ENCODE measurements around the gene DGKE.

Gene DGKE

DNA sequence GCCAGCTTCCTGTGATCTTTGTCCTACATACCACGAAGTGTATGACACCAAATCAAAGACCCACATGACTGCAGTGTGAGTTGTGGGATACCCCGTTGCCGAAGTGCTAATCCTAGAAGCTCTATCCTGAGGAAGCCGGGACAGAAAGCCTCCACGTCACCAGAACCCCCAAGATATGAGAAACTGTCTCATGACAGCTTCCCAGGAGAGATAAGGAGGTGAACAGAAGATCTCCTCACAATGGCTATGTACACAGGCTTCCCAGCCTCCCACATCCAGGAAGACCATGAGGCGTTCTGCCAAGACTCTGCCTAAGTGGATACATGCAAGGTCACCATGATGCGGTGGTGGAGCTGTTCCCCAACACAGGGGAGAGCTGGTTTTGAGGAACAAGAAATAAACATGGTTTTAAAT is 42.8 kb downstream of the DGKE start:
- TF ChIP-seq, protein P1, sequence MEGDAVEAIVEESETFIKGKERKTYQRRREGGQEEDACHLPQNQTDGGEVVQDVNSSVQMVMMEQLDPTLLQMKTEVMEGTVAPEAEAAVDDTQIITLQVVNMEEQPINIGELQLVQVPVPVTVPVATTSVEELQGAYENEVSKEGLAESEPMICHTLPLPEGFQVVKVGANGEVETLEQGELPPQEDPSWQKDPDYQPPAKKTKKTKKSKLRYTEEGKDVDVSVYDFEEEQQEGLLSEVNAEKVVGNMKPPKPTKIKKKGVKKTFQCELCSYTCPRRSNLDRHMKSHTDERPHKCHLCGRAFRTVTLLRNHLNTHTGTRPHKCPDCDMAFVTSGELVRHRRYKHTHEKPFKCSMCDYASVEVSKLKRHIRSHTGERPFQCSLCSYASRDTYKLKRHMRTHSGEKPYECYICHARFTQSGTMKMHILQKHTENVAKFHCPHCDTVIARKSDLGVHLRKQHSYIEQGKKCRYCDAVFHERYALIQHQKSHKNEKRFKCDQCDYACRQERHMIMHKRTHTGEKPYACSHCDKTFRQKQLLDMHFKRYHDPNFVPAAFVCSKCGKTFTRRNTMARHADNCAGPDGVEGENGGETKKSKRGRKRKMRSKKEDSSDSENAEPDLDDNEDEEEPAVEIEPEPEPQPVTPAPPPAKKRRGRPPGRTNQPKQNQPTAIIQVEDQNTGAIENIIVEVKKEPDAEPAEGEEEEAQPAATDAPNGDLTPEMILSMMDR (IDR thresholded peaks at IDR 0.05; ENCODE audit: low read depth, low read length, missing control alignments) = no peak

DNA sequence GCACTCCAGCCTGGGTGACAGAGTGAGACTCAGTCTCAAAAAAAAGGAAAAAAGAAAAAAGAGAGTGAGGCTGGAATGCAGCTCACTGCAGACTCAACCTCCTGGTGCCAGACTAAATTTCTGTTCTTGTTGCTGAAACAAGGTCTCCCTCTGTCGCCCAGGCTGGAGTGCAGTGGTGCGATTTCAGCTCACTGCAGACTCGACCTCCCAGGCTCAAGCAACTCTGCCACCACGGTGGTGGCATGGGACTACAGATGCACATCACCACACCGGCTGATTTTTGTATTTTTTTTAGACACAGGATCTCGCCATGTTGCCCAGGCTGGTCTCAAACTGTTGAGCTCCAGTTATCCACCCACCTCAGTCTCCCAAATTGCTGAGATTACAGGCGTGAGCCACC is 45.3 kb downstream of the DGKE start:
- TF ChIP-seq, protein P1 (IDR thresholded peaks at IDR 0.05; ENCODE audit: low read depth, low read length, missing control alignments) = no peak
- no peak overlapping the region for H3K4me3 ChIP-seq (replicated peaks; ENCODE audit: low read depth, low read length)
- DNase-seq (ENCODE audit: extremely low read depth, low read depth) = no peak

More for the DNA sequence above, 42.8 kb downstream of the DGKE start:
- H3K4me3 ChIP-seq (replicated peaks; ENCODE audit: low read depth, low read length) = no peak overlapping the region
- DNase-seq (ENCODE audit: extremely low read depth, low read depth) = no peak

DNA sequence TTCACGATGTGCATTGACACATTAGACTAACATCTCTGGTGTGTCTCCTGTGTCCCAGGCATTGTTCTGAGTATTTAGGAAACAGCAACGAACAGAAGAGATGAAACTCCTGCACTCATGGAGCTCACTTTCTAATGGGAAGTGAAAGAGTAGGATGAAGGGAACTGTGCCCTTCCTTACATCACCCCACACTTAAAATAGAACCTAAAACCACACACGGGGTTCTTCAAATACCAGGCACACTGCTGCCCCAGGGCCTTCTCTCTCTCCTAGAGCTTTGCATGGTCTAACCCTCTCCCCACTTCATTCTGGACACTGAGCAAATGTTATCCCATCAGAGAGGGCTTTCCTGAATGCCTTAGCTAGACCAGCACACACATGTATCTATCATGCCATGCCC is 46.2 kb downstream of the DGKE start:
- no peak overlapping the region for H3K4me3 ChIP-seq (replicated peaks; ENCODE audit: low read depth, low read length)
- TF ChIP-seq, protein P1 (IDR thresholded peaks at IDR 0.05; ENCODE audit: low read depth, low read length, missing control alignments) = no peak
- DNase-seq (ENCODE audit: extremely low read depth, low read depth) = no peak

DNA sequence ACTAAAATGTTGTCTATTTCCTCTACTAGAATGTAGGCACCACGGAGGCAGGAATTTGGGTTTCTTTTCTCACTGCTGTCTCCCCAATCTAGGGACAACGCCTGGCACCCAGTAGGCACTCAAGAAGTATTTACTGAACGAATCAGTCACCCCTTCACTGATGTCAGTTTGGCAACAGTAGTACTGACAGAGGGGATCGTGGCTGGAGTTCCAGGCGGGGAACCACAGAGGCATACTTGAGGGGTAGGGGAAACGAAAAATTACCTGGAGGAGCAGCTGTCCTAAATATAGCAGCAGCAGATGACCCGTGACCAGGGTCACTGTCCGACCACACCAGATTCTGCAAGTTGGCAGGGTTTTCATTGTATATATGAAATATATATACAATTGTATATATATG is 46.6 kb downstream of the DGKE start:
- H3K4me3 ChIP-seq (replicated peaks; ENCODE audit: low read depth, low read length) = no peak overlapping the region
- TF ChIP-seq, protein P1 (IDR thresholded peaks at IDR 0.05; ENCODE audit: low read depth, low read length, missing control alignments) = no peak
- DNase-seq (ENCODE audit: extremely low read depth, low read depth) = no peak

DNA sequence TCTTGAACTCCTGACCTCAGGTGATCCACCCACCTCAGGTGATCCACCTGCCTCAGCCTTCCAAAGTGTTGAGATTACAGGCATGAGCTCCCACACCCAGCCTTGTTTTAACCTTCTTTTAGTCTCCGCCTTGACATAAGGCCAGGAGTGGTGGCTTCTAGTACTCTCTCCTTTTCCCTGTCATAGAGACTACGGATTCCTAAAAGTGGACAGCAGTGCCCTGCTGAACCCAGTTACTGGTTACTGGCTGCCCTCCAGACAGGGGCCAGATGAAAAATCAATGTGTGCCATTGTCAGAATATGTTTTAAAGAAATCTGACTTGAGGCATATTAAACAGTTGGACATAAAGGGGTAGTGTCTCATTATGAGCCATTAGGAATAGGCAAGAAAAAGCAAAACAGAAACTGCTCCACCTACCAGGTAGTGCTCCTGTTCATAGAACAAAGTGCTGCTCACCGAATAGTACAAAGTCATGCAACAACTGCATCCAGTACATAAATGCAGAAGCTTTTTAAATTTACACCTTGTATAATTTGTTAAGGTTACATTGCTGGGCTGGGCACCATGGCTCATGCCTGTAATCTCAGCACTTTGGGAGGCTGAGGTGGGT is 47.8 kb downstream of the DGKE start:
- TF ChIP-seq, protein P1 (IDR thresholded peaks at IDR 0.05; ENCODE audit: low read depth, low read length, missing control alignments) = no peak
- no peak for DNase-seq (ENCODE audit: extremely low read depth, low read depth)
- H3K4me3 ChIP-seq (replicated peaks; ENCODE audit: low read depth, low read length) = no peak overlapping the region

DNA sequence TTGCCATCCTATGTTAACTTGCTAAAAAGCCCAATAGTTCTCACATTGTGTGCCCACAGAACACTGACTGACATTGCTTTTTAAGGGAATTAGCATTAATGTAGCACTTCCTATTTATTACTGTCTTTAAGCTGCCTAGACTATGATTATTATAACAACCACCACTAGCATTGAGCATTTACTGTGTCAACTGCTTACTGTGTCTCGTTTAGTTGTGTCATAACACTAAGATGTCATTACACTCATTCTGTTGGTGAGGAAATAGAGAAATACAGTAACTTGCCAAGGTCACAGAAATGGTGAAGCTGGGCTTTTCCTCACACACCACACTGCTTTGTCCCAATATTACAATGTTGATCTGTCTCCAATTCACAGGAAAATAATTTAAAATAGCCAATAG is 49.7 kb downstream of the DGKE start:
- TF ChIP-seq, protein P1 (IDR thresholded peaks at IDR 0.05; ENCODE audit: low read depth, low read length, missing control alignments) = no peak
- no peak overlapping the region for H3K4me3 ChIP-seq (replicated peaks; ENCODE audit: low read depth, low read length)
- DNase-seq (ENCODE audit: extremely low read depth, low read depth) = no peak
